GM19455 (cell line): ENCODE measurements around the gene TROAP.
"Not testable (repeated sequence)": the region's sequence is repeated elsewhere in the genome, so short reads cannot be mapped to it uniquely, and the experiment has no call there.

Experiments
- ATAC-seq: cut with Tn5 transposase; IDR thresholded peaks from one replicate; pipeline ENCODE4 v1.9.1; 2021; ENCODE audit not compliant: unreplicated experiment

TROAP gene

DNA sequence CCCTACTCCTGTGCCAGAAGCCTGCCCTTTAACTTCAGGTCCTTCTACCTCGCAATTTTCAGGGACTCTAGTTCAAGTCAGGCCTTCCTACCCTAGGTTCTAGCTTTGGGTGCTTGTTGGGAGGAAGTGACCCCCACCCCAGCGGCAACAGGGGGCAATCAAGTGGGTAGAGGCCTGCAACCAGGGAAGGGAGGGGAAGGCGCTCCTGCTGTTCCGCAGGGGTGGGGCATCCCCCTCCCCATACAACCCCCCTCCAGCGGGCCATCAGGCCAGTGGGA lies 28.3 kb upstream of the TROAP start:
- ATAC-seq: no peak

DNA sequence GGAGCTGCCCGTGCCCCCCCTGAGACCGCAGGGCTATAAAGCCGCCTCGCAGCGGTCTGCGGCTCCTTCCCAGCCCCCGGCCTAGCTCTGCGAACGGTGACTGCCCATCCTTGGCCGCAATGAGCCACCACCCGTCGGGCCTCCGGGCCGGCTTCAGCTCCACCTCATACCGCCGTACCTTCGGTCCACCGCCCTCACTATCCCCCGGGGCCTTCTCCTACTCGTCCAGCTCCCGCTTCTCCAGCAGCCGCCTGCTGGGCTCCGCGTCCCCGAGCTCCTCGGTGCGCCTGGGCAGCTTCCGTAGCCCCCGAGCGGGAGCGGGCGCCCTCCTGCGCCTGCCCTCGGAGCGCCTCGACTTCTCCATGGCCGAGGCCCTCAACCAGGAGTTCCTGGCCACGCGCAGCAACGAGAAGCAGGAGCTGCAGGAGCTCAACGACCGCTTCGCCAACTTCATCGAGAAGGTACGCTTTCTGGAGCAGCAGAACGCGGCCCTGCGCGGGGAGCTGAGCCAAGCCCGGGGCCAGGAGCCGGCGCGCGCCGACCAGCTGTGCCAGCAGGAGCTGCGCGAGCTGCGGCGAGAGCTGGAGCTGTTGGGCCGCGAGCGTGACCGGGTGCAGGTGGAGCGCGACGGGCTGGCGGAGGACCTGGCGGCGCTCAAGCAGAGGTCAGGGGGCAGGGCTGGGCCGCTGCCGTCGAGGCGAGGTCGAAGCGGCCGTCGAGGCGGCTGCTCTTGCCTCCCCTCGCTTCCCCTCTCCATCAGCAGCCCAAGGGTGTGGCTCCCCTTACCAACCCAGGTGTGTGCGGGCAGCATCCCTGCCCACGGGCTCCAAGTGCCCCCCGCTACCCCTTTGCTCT lies 27.7 kb upstream of the TROAP start, which contains the start of gene PRPH:
Gene PRPH (plus strand): TSS at position 66 of the 855 bp plus-strand sequence. CDS start 54 bp downstream, at position 120.
- ATAC-seq: no peak

DNA sequence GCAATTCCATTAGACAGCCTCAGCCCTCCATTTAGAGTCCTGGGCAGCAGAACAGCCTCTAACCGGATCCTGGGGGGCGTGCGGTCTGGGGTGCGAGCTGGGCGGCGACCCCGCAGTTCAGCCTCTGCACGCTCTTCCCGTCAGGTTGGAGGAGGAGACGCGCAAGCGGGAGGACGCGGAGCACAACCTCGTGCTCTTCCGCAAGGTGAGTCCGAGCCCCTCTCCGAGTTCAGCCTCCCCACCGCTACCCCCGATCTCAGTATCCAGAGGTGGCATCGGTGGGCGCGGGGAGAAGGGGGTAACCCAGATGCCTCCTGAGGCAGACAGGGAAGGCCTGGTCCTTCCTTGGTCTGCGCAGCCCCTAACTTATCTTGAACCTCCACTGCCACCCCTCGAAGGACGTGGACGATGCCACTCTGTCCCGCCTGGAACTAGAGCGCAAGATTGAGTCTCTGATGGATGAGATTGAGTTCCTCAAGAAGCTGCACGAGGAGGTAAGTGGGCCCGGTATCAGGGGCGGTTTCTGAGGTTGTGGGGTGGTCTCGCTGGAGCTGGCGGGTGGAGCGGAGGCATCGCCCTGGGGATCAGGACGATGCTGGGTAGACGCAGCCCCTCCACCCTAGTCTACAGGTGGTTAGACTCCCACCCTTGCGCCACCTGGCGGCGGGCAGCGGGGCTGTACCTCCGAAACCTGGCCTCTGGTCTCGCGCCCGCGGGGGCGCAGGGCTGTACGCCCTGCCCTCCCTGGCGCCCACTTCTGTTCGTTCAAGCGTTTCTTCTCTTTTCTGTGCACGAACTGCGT lies 26.8 kb upstream of the TROAP start:
- no peak for ATAC-seq

DNA sequence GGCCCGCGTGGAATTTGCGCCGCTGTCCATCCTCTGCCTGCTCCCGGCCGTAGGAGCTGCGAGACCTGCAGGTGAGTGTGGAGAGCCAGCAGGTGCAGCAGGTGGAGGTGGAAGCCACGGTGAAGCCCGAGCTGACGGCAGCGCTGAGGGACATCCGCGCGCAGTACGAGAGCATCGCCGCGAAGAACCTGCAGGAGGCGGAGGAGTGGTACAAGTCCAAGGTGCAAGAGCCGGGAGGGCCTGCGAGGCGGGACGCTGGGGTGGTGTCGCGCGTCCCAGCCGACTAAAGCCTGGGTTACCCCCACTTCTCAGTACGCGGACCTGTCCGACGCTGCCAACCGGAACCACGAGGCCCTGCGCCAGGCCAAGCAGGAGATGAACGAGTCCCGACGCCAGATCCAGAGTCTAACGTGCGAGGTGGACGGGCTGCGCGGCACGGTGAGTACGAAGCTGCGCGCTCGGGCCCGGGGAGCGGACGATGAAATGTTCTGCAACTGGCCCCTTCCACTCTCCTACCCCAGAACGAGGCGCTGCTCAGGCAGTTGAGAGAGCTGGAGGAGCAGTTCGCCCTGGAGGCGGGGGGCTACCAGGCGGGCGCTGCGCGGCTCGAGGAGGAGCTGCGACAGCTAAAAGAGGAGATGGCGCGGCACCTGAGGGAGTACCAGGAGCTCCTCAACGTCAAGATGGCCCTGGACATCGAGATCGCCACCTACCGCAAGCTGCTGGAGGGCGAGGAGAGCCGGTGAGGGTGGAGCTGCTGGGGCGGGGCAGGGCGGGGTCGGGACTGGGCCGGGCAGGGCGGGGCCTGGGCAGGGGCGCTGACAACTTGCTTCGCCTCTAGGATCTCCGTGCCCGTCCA lies 26.0 kb upstream of the TROAP start:
- ATAC-seq: no peak

DNA sequence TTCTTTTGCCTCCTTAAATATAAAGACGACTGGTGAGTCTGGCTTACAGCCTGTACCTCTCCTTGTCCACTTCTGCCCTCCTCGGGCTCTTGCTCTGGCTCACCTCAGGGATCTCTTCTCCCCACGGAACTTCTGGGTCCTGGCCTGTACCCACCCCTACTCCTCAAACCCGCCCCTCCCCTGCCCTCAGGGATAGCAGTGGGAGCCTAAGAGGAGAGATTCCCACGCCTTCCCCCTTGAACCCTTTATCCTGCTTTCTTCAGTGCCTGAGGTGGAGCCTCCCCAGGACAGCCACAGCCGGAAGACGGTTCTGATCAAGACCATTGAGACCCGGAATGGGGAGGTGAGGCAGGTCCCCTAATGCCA lies 25.4 kb upstream of the TROAP start:
- no peak for ATAC-seq

DNA sequence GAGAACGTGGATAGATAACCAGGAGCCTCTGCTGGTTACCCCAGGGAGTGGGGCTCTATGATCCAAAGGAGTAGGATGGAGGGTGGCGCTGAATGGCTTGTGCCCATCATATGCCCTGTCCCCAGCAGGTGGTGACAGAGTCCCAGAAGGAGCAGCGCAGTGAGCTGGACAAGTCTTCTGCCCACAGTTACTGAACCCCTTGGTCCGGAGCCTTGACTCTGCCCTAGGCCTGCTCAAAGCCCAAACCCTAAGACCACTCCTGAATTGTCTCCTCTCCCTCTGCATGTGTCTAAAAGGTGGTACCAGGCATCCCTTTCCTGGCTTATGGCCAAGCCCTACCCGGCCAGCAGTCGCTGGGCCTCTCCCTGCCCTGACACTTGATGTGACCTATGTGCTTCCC lies 24.9 kb upstream of the TROAP start:
- no peak for ATAC-seq

DNA sequence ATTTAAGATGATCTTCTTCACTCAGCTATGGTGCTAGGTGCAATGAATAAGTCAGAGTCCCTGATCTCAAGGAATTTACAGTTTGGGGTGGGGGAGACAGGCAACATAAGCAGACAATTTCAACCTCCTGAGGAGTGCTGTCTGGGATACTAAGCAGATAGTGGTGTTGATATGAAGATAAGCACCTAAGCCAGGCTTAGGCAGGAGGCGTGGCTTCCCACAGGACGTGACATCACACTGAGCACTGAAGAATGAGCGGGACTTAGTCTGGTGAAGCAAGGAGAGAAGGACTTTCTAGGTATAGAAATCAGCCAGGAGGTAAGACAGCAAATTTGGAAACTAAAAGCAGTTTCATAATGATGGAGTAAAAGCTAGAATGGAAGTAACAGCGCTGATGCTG lies 21.3 kb upstream of the TROAP start:
- ATAC-seq: no peak

DNA sequence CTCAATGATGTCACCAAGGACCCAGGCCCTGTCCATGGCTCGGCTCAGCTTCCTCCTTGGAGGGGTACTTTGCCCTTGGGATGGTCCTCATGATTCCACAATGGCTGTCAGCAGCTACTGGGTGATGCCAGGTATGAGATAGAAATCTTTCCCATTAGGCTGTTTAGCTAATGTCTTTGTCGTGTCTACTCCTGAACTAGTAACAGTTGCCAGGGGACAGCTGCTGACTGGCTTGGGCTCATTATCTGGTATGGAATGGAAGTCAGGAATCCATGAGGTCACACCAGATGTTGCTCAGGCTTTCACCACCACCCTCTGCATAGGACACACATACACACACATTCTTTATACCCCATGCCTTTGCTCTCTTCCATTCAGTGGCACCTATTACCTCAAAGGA lies 18.9 kb upstream of the TROAP start:
- ATAC-seq: no peak

DNA sequence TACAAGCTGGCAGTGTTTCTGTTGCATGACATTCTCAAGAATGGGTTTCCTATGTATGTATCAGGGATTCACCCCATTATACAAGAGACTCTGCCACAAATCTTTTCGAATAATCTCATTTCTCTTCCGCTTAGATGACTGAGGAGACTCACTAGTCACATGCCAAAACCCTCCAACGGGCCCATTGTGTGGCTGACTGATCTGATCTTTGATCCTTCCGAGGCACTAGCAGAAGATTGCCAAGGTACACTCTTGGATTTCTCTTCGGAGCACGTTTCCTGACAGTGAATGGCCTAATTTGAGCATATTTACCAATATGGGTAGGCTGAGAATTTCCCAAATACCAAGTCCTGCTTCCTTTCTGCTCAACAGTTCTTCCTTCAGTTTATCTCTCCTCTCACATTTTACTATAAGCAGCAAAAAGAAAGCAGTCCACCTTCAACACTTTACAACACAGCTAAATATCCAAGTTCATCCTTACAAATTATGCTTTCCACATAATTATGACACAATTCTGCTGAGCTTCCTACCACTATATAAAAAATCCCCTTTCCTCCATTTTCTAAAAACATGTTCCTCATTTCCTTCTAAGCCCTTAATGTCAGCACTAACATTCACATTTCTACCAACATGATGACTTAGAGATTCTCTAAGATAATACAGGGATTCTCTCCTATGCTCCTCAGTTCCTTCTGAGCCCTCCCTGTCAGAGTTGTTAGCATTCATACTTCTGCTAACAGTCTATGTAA lies 17.1 kb upstream of the TROAP start:
- no peak for ATAC-seq

DNA sequence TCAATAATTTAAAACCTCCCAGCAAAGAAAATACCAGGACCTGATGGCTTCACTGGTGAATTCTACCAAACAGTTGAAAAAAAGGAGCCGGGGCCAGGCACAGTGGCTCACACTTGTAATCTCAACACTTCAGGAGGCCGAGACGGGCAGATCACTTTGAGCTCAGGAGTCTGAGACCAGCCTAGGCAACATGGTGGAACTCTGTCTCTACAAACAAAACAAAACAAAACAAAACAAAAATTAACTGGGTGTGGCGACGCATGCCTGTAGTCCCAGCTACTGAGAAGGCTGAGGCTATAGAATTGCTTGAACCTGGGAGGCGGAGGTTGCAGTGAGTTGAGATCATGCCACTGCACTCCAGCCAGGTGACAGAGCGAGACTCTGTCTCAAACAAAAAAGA lies 13.7 kb upstream of the TROAP start:
- ATAC-seq: no peak

DNA sequence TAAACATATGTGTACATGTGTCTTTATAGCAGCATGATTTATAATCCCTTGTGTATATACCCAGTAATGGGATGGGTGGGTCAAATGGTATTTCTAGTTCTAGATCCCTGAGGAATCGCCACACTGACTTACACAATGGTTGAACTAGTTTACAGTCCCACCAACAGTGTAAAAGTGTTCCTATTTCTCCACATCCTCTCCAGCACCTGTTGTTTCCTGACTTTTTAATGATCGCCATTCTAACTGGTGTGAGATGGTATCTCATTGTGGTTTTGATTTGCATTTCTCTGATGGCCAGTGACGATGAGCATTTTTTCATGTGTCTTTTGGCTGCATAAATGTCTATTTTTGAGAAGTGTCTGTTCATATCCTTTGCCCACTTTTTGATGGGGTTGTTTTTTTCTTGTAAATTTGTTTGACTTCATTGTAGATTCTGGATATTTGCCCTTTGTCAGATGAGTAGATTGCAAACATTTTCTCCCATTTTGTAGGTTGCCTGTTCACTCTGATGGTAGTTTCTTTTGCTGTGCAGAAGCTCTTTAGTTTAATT lies 12.5 kb upstream of the TROAP start:
- not testable (repeated sequence) for ATAC-seq

DNA sequence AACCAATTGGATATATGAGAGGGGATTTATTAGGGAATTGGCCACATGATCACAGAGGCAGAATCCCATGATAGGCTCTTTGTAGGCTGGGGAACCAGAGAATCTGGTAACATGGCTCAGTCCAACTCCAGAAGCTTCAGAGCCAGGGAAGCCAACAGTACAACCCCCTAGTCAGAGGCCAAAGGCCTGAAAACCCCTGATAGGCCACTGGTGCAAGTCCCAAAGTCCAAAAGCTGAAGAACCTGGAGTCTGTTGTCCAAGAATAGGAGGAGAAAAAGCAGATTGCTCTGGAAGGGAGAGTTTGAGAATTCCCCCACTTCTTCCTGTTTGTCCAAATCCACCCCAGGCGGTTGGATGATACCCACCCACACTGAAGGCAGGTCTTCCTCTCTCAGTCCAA lies 8.2 kb upstream of the TROAP start:
- no peak for ATAC-seq

DNA sequence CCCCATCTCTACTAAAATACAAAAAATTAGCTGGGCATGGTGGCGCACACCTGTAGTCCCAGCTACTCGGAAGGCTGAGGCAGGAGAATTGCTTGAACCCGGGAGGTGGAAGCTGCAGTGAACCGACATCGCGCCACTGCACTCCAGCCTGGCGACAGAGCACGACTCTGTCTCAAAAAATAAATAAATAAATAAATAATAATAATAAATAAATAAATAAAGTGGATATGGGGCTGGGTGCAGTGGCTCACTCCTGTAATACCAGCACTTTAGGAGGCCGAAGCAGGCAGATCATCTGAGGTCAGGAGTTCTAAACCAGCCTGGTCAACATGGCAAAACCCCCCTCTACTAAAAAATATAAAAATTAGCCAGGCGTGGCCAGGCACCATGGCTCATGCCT lies 5.9 kb upstream of the TROAP start:
- not testable (repeated sequence) for ATAC-seq

DNA sequence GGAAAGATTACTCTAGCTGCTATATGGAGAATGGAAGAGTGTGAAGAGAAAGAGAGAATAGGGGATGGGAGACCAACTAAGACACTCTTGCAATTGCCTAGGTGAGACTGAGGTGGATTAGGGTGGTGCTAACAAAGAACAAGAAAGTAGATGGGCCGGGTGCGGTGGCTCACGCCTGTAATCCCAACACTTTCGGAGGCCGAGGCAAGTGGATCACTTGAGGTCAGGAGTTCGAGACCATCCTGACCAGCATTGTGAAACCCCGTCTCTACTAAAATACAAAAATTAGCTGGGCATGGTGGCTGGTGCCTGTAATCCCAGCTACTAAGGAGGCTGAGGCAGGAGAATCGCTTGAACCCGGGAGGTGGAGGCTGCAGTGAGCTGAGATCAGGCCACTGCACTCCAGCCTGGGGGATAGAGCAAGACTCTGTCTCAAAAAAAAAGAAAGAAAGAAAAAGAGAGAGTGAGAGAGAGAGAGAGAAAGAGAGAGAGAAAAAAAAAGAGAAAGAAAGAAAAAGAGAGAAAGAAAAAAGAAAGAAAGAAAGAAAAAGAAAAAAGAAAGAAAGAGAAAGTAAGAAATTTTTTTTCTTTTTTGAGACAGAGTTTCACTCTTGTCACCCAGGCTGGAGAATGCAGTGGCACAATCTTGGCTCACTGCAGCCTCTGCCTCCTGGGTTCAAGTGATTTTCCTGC lies 2.5 kb upstream of the TROAP start:
- not testable (repeated sequence) for ATAC-seq

DNA sequence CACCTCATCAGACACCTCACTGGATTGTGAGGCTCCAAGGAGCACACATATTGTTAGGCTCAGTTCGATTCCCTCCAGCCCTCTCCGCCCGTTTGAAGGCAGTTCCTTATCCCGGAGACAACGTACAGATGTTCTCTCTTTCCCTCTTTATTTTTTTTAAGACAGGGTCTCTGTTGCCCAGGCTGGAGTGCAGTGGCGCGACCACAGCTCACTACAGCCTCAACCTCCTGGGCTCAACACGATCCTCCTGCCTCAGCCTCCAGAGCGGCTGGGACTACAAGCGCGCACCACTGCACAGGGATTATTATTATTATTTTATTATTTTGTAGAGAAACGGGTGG lies 718 bp upstream of the TROAP start:
- ATAC-seq: no peak

DNA sequence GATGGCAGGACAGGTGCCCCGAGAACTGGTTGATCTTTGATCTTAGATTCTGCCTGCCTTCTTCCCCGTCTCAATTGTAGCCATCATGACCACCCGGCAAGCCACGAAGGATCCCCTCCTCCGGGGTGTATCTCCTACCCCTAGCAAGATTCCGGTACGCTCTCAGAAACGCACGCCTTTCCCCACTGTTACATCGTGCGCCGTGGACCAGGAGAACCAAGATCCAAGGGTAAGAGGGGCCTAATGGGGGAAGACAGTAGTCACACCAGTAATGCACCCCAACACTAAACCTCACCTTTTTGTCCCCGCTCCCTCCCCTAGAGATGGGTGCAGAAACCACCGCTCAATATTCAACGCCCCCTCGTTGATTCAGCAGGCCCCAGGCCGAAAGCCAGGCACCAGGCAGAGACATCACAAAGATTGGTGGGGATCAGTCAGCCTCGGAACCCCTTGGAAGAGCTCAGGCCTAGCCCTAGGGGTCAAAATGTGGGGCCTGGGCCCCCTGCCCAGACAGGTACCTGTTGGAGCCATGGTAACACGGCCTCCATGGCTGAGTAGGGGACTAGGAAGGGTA lies 556 bp downstream of the TROAP start:
- ATAC-seq: no peak

DNA sequence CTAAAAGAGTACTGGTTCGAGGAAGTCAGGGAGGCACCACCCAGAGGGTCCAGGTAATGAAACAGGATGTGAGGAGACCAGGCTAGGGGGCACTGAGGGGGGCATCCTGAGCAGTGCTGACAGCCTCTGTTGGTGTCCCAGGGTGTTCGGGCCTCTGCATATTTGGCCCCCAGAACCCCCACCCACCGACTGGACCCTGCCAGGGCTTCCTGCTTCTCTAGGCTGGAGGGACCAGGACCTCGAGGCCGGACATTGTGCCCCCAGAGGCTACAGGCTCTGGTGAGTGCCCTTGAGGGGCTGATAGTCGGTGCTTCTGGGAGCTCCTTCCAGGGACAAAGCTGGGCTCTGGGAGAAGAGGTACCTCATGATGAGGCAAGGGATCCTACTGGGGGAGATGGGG lies 2.6 kb downstream of the TROAP start:
- ATAC-seq: no peak

DNA sequence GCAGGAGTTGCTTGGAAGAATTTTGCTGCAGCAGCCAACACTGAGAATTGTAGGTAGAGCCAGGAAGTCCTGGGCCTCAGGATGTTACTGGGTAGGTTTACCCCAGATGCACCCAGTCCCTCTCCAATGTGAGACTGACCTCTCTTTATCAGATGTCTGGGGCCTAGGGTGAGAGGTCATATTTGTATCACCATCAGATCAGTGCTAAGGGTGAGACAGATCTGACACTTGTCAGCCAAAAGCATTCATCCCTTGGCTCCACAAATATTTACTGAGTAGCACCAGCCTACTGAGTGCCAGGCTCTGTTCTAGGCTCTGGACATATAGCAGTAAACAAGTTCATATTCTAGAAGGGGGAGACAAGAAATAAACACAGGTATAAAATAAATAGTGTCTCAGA lies 4.3 kb downstream of the TROAP start:
- ATAC-seq: no peak

DNA sequence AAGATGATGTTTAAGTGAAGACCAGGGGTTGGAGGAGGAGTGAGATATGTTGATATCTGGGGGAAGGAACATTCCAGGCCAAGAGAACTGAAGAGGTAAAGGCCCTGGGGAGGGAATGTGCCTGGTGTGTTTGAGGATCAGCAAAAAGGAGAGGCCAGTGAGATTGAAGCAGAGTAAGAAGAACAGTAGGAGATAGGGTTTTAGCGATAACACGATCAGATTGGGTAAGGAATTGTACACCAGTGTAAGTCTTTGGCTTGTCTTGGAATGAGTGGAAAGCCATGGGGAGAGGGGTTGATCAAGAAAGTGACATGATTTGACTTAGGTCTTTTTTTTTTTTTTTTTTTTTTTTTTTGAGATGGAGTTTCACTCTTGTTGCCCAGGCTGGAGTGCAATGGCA lies 4.8 kb downstream of the TROAP start:
- no peak for ATAC-seq

DNA sequence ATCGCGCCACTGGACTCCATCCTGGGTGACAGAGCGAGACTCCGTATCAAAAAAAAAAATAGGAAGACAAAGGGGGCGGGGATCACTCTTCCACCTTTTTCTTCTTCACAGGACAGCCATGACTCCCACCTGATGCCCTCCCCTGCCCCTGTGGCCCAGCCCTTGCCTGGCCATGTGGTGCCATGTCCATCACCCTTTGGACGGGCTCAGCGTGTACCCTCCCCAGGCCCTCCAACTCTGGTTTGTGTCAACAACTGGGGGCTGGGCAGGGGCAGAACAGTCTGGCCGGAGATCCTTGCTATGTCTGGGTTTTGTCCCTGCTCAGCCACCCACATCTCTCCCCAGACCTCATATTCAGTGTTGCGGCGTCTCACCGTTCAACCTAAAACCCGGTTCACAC lies 5.8 kb downstream of the TROAP start:
- no peak for ATAC-seq
